SK-N-SH (cell line): ENCODE data around the gene OTUD6A. TPM values are rescaled to one million over a fixed set of nuclear protein-coding genes. Genes with fewer than 3 reads are reported as not detected.

Experiments
- CTCF ChIA-PET: fragments of 300-600, 350-600 bp; formaldehyde crosslinking; extraction: SDS; loops from one replicate; lab custom pipeline; 2021; lab: Yijun Ruan, JAX
- POLR2A ChIA-PET: fragments of 350-600 bp; sonication (Branson Sonifier 250); formaldehyde crosslinking; extraction: SDS; loops from one replicate; lab custom pipeline; 2020; ENCODE audit warnings: antibody characterized with exemption, inconsistent platforms; lab: Yijun Ruan, JAX
- DNase-seq: peaks from one replicate; pipeline ENCODE4 v3.0.0; 2012
- H2AFZ ChIP-seq: fragments of 200-600 bp; sonication (generic); 2 replicates; pipeline ENCODE4 v1.8.1; 2016; ENCODE audit warnings: antibody characterized with exemption, mild to moderate bottlenecking, low read depth
- H3F3A ChIP-seq: fragments of 200-600 bp; sonication (generic); replicated peaks from 2 replicates; pipeline ENCODE3; 2016; ENCODE audit warnings: antibody characterized with exemption, mild to moderate bottlenecking; ENCODE audit not compliant: insufficient read depth
- H3K27ac ChIP-seq, 2 experiments: fragments of 200-500 bp in 1 of 2; fragments of 200-600 bp in 1 of 2; sonication (Bioruptor generic) in 1 of 2; sonication (generic), shearing (Covaris generic) in 1 of 2; 2 replicates each; pipeline versions ENCODE4 v1.5.1 to v1.6.1; 2014 to 2016; ENCODE audit warnings: low read depth in 2 of 2, inconsistent platforms in 1 of 2, low read length in 1 of 2, mild to moderate bottlenecking in 1 of 2, mixed read lengths in 1 of 2
- H3K27me3 ChIP-seq: fragments of 200-600 bp; sonication (generic), shearing (Covaris generic); 2 replicates; pipeline ENCODE4 v1.6.1; 2016; ENCODE audit warnings: mixed run types; ENCODE audit not compliant: insufficient read depth
- H3K36me3 ChIP-seq, 2 experiments: fragments of 200-500 bp in 1 of 2; fragments of 200-600 bp in 1 of 2; sonication (Bioruptor generic) in 1 of 2; sonication (generic) in 1 of 2; replicated peaks in 1 of 2; 2 replicates each; pipeline versions ENCODE3 to v1.5.1; 2014 to 2016; ENCODE audit warnings: low read length in 1 of 2, mild to moderate bottlenecking in 1 of 2; ENCODE audit not compliant: insufficient read depth in 2 of 2, control insufficient read depth in 1 of 2
- H3K4me1 ChIP-seq, 2 experiments: fragments of 200-500 bp in 1 of 2; fragments of 200-600 bp in 1 of 2; sonication (Bioruptor generic) in 1 of 2; sonication (generic), shearing (Covaris generic) in 1 of 2; 2 replicates each; pipeline versions ENCODE4 v1.5.1 to v1.6.1; 2014 to 2016; ENCODE audit warnings: low read depth in 1 of 2, low read length in 1 of 2, mixed run types in 1 of 2; ENCODE audit not compliant: insufficient read depth in 2 of 2, control insufficient read depth in 1 of 2
- H3K4me2 ChIP-seq: fragments of 200-600 bp; sonication (generic), shearing (Covaris generic); 2 replicates; pipeline ENCODE4 v1.6.1; 2017; ENCODE audit warnings: mixed run types
- H3K4me3 ChIP-seq, 2 experiments: fragments of 200-500 bp in 1 of 2; fragments of 200-600 bp in 1 of 2; sonication (Bioruptor generic) in 1 of 2; sonication (generic), shearing (Covaris generic) in 1 of 2; 2 replicates each; pipeline versions ENCODE4 v1.5.1 to v1.8.1; 2014 to 2016; ENCODE audit warnings: low read depth in 2 of 2, inconsistent platforms in 1 of 2, low read length in 1 of 2, mild to moderate bottlenecking in 1 of 2, mixed read lengths in 1 of 2, moderate library complexity in 1 of 2
- H3K79me2 ChIP-seq: fragments of 200-600 bp; sonication (generic); 2 replicates; pipeline ENCODE4 v1.8.1; 2017; ENCODE audit warnings: mild to moderate bottlenecking; ENCODE audit not compliant: insufficient read depth
- H3K9ac ChIP-seq: fragments of 200-600 bp; sonication (generic); 2 replicates; pipeline ENCODE4 v1.6.1; 2017; ENCODE audit warnings: mixed run types
- H3K9me2 ChIP-seq: fragments of 200-600 bp; sonication (generic); 2 replicates; pipeline ENCODE4 v1.6.1; 2017; ENCODE audit warnings: mixed run types
- H3K9me3 ChIP-seq: fragments of 200-600 bp; sonication (generic); 2 replicates; pipeline ENCODE4 v1.6.1; 2017; ENCODE audit warnings: mixed run types, mild to moderate bottlenecking, moderate library complexity
- H4K20me1 ChIP-seq: fragments of 200-600 bp; sonication (generic); 2 replicates; pipeline ENCODE4 v1.6.1; 2017; ENCODE audit warnings: mild to moderate bottlenecking, mixed run types; ENCODE audit not compliant: insufficient read depth
- EZH2phosphoT487 ChIP-seq: fragments of 200-600 bp; sonication (generic); IDR thresholded peaks from 2 replicates; pipeline ENCODE4 v1.6.1; 2017; ENCODE audit warnings: low read depth, mixed run types, mild to moderate bottlenecking, antibody characterized with exemption, moderate library complexity, borderline replicate concordance
- GABPA ChIP-seq: IDR thresholded peaks from 2 replicates; pipeline ENCODE4 v1.4.0; 2012; ENCODE audit warnings: low read depth, mild to moderate bottlenecking
- MEF2A ChIP-seq: IDR thresholded peaks from 2 replicates; pipeline ENCODE4 v1.4.0; 2012; ENCODE audit warnings: low read depth, borderline replicate concordance
- NFIC ChIP-seq: IDR thresholded peaks from 2 replicates; pipeline ENCODE4 v1.4.0; 2012; ENCODE audit warnings: borderline replicate concordance
- REST ChIP-seq: IDR thresholded peaks from 2 replicates; pipeline ENCODE4 v1.6.1; 2012; ENCODE audit warnings: mild to moderate bottlenecking, low read depth, low read length, moderate library complexity
- RXRA ChIP-seq: IDR thresholded peaks from 2 replicates; pipeline ENCODE4 v1.4.0; 2012; ENCODE audit warnings: low read depth, mild to moderate bottlenecking, borderline replicate concordance
- SIN3A ChIP-seq: IDR thresholded peaks from 2 replicates; pipeline ENCODE4 v1.6.1; 2012; ENCODE audit warnings: low read depth, mild to moderate bottlenecking, low read length, moderate library complexity, borderline replicate concordance
- TEAD4 ChIP-seq: IDR thresholded peaks from 2 replicates; pipeline ENCODE4 v1.4.0; 2012; ENCODE audit warnings: mild to moderate bottlenecking, borderline replicate concordance; ENCODE audit not compliant: insufficient read depth
- WGBS: methylation state at CpG from one replicate; pipeline ENCODE4 v1.1.6; 2017; ENCODE audit warnings: low lambda C conversion rate; 5-methylcytosine and 5-hydroxymethylcytosine counted together
- polyA plus RNA-seq, 3 experiments: library from polyadenylated mRNA; depleted of rRNA; stranded (reverse); fragments of >200 nt; gene quantifications; 2 replicates each; pipeline ENCODE4 v1.2.3, GENCODE V29; 2012
- TF ChIP-seq, protein P1 (sequence below): fragments of 150-350 bp; IDR thresholded peaks from 2 replicates; pipeline ENCODE4 v1.6.1; 2016; ENCODE audit warnings: mild to moderate bottlenecking, low read depth, low read length

Gene OTUD6A
- polyA plus RNA-seq, 1 of the 3 experiments (the other 2 are of a cell fraction): not detected

GRCh38 chrX:70013466-70014381 lies 48.5 kb upstream of the OTUD6A start (continued):
- TF ChIP-seq REST (no peak), NFIC (no peak), SIN3A (no peak)
- TF ChIP-seq, protein P1, sequence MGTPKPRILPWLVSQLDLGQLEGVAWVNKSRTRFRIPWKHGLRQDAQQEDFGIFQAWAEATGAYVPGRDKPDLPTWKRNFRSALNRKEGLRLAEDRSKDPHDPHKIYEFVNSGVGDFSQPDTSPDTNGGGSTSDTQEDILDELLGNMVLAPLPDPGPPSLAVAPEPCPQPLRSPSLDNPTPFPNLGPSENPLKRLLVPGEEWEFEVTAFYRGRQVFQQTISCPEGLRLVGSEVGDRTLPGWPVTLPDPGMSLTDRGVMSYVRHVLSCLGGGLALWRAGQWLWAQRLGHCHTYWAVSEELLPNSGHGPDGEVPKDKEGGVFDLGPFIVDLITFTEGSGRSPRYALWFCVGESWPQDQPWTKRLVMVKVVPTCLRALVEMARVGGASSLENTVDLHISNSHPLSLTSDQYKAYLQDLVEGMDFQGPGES: no peak

GRCh38 chrX:70016513-70016912 lies 45.7 kb upstream of the OTUD6A start:
- Histone ChIP-seq H3K4me3 (no peak overlapping the region), H3K27ac (no peak overlapping the region), H3K4me1 (no peaks in the 10 kb centered on the region), H3K36me3 (no peaks in the 10 kb centered on the region), H3K79me2 (no peaks in the 10 kb centered on the region), H2AFZ (no peak overlapping the region), H3K4me2 (no peak overlapping the region), H3K9ac (no peak overlapping the region), H3K9me3 (no peaks in the 10 kb centered on the region), H4K20me1 (no peaks in the 10 kb centered on the region), H3K27me3 (peaks cover 4% of the 10 kb centered on the region; the same call in 1 of the 2 replicates), H3F3A (no peaks in the 10 kb centered on the region), H3K9me2 (no peaks in the 10 kb centered on the region)
- CTCF ChIA-PET: interaction anchor here (2.9 kb wide), 1 partner anchor 14 kb away, joined by 13 read pairs; no protein-coding TSS in a partner anchor
- POLR2A ChIA-PET: no interaction called here
- no peak for DNase-seq
- 38% methylated on average over 2 of the region's 2 CpGs for WGBS
- TF ChIP-seq RXRA (no peak), EZH2phosphoT487 (no peak), MEF2A (no peak)

DNA sequence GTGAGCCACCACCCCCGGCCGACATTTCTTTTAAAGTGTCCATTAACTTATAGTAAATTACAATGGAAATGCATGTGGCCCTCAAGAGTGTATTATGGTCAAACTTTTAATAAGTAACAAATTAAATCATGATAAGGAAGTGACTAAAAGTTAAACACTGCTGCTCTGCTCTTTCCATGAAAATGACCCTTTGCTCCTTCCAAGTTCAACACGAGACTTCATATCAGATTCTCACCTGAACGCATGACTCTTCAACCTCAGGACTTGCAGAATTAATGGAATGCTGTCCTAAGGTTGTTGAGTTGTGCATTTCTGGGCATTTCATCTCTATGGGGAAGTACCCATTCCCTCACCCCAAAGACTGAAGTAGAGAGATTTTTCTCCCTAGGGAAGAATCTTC lies 39.6 kb upstream of the OTUD6A start:
- no peak for DNase-seq
- Histone ChIP-seq H3K79me2 (no peaks in the 10 kb centered on the region), H3K9ac (no peak overlapping the region), H4K20me1 (no peaks in the 10 kb centered on the region), H3K27me3 (0 out of 2 replicates have a peak, but pooled peaks cover 4% of the 10 kb centered on the region), H3K4me1 (no peaks in the 10 kb centered on the region), H3K36me3 (no peaks in the 10 kb centered on the region), H3K9me3 (no peaks in the 10 kb centered on the region), H2AFZ (no peak overlapping the region), H3F3A (peaks cover 3% of the 10 kb centered on the region), H3K9me2 (no peaks in the 10 kb centered on the region), H3K4me2 (no peak overlapping the region), H3K27ac (no peak overlapping the region), H3K4me3 (no peak overlapping the region)
- POLR2A ChIA-PET: no interaction called here
- WGBS: 13% methylated on average over 4 of the region's 4 CpGs
- CTCF ChIA-PET: no interaction called here
- TF ChIP-seq GABPA (no peak), TEAD4 (no peak)
